Activated CD8-positive, alpha-beta memory T cell treated with anti-CD3 and anti-CD28 coated beads, Interleukin-2, amount 50 U/mL, for 4 hours (primary cell): Measurements from ENCODE around the gene WASHC1.
"Not testable (repeated sequence)": the region's sequence is repeated elsewhere in the genome, so short reads cannot be mapped to it uniquely, and the experiment has no call there.

Experiments
- DNase-seq: peaks from one replicate; pipeline ENCODE4 v3.0.0-alpha.2; 2020

Gene WASHC1, protein sequence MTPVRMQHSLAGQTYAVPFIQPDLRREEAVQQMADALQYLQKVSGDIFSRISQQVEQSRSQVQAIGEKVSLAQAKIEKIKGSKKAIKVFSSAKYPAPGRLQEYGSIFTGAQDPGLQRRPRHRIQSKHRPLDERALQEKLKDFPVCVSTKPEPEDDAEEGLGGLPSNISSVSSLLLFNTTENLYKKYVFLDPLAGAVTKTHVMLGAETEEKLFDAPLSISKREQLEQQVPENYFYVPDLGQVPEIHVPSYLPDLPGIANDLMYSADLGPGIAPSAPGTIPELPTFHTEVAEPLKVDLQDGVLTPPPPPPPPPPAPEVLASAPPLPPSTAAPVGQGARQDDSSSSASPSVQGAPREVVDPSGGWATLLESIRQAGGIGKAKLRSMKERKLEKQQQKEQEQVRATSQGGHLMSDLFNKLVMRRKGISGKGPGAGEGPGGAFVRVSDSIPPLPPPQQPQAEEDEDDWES

DNA sequence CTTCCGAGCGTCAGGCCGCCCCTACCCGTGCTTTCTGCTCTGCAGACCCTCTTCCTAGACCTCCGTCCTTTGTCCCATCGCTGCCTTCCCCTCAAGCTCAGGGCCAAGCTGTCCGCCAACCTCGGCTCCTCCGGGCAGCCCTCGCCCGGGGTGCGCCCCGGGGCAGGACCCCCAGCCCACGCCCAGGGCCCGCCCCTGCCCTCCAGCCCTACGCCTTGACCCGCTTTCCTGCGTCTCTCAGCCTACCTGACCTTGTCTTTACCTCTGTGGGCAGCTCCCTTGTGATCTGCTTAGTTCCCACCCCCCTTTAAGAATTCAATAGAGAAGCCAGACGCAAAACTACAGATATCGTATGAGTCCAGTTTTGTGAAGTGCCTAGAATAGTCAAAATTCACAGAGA, at the start of gene WASHC1:
Gene WASHC1 (minus strand): TSS at position 101 of the 400 bp plus-strand sequence. CDS start 4,457 bp downstream, outside the sequence.
- not testable (repeated sequence) for DNase-seq

DNA sequence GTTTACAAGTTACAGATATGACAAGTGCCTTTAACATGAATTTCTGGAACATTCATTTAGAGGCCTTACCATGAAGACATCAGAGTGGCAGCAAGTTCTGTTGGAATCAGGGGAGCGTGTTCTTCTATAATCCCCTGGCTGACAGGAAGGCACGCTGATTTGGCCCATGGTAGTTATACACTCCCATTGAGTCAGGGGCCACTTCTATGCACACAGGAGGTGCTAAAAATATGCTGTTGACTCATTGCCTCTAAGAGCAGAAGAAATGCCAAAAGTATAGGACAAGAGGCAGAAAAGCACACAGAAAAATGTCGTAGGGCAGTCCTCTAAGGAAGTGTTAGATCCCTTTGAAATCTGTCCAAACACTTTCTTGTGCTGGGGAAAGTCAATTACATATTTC, 49.1 kb upstream of the WASHC1 start:
- not testable (repeated sequence) for DNase-seq

DNA sequence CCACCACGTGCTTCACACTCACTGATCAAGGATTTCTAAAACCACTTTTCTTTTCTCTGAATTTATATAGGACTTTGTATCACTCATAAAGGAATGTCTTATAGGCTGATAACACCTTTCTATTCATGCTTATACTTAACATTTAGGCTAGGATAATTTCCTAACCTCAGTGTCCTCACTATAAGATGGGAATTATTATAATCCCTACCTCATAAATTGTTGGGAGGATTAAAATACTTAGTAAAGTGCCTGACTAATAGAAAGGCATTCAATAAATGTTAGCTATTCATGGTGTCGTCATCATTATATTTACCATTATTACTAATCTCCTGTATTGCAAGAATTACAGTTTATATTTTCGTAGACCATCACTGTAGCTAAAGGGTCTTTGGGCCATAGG, 47.1 kb upstream of the WASHC1 start:
- not testable (repeated sequence) for DNase-seq

DNA sequence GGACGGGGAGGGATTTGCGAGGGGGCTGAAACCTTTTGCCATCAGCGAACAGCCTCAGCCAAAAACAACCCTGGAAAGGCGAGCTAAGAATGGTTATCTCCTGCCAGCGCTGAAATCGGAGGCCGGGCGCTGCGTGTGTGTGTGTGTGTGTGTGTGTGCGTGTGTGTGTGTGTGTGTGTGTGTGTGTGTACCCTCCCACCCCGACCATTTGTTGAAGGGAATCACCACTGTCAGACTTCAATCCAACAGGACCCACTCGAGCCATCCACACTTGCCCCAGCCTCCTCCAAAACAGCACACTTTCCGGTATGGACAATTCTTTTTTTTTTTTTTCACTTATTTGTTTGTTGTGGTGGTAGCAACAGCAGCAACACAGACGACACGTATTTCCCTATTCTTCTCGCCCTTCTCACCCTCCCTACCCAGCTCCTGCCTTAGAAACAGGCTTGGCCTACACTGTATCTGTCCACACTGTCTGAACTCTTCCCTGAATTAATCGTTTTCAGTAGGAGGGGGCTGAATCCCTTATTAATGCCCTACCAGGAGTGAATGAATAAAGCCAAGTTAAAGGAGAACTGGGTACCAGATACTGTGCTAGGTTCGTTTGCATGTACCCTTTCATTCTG, 44.8 kb upstream of the WASHC1 start:
- DNase-seq: not testable (repeated sequence)

DNA sequence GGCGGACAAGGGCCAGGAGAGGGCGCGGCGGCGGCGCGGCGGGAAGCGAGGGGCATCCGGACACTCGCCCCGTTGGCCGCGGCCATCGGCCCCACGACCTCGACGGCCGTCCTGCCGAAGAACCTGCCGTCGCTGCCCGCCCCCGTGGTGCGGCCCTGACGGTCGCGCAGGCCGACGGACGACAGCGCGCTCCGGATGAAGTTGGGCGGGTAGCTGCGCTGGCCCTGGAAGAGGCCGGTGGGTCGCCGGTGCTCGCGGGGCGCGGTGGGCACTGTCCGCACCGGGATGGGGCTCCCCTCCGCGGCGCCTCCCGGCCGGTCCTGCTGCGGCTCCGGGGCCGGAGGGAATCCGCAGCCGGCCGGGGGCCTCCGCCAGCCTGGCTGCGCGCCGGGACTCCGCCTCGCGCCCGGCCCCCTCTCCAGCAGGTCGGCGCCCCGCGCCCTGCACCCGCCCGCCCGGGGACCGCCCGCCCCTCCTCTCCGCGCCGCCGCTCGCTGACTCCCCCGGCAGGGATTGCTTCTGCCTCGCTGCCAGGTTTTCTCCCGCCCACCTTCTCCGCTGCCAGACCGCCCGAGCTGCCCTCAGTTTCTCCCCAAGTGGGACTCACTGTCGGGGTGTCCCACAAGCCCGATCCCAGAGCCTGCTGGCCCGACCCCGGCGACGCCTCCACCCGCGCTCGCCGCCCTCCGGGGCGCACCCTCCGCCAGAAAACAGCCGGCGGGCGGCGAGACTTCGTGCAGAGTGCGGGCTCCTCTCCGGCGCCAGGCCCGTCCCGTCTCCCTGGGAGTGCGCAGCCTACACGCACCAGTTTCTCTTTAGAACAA, 44.0 kb upstream of the WASHC1 start:
- peak; percentile 22 for DNase-seq

GRCh38 chr9:63031-63629, 33.9 kb upstream of the WASHC1 start:
- DNase-seq: peak; percentile 39

DNA sequence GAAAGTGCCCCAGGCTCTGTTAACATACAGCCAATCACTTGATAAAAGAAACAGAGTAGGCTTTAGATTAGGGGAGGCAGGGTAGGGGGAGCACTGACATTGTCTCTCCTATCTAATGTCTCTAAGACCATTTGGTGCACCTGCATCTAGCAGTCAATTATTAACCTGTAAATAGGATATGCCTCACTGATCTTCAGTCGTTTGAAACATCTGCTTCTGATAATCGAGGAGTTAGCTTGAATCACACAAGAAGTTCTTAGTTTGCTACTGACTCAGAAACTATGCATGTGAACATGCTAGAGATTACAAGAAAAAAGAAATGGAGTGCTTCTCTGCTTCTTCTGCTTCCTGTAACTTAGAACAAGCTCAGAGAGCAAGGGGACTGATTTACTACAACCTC, 23.4 kb upstream of the WASHC1 start:
- not testable (repeated sequence) for DNase-seq

DNA sequence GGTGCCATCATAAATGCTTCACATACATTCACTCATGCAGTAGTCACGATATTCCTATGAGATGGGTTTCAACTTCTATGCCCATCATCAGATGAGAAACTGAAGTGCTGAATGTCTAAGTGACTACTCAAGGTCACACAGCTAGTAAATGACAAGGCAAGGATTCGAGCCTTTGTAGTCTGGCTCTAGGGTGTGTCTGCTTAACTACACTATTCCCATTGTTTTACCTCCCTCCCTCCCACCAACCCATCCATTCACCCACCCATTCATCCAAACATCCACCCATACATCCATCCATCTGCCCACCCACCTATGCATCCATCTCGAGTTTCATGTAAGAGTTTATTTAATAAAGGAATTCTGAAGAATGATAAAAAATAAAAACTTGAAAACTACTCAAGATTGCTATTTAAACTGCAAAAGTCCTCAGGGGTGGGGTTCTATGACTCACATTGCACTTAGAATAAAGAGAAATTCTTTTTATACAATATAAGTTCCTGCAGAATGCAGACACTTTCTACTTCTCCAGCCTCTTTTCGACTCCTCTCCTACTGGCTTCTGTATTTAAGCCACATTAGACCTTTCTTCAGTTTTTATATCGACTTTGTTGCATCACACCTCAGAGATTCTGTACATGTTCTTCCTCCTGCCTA, 19.1 kb upstream of the WASHC1 start:
- DNase-seq: not testable (repeated sequence)

- not testable (repeated sequence) for DNase-seq
These were observed 17.5 kb upstream of the WASHC1 start for GRCh38 chr9:46639-47271.

- DNase-seq: not testable (repeated sequence)
These were observed 16.9 kb upstream of the WASHC1 start for GRCh38 chr9:46164-46563.

- not testable (repeated sequence) for DNase-seq
These were observed 16.1 kb upstream of the WASHC1 start for GRCh38 chr9:45180-45878.

DNA sequence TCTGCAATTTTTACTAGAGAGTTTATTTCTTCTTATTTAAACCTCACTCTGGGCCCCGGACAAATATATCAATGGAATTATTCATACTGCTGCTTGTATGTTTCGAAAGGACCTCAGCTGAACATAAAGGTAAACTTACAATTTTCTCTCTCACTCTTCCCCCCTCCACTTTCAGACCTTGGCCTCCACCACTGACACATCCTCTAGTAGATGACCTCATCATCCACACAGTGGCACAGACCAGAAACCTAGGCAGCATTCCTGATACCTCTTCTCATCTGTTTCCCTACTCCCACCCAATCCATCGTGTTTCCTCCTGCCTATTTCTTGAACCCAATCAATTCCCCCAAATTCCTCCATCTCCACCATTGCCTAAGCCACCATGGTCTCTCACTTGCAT, 15.2 kb upstream of the WASHC1 start:
- not testable (repeated sequence) for DNase-seq

DNA sequence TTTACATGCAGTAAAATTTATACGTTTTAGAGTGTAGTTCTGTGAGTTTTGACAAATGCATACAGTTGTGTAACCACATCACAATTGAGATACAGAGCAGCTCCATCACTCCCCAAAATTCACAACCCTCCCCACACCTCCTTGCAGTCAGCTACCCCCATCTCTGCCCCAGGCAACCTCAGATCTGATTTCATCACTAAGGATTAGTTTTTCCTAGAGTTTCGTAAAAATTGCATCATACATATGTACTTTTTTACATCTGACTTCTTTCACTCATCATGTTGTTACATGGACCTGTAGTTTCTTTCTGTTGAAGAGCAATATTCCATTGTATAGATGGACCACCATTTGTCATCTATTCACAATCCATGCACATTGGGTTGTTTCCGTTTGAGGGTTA, 14.4 kb upstream of the WASHC1 start:
- not testable (repeated sequence) for DNase-seq

- not testable (repeated sequence) for DNase-seq
These were observed 13.9 kb upstream of the WASHC1 start for GRCh38 chr9:43116-43515.

DNA sequence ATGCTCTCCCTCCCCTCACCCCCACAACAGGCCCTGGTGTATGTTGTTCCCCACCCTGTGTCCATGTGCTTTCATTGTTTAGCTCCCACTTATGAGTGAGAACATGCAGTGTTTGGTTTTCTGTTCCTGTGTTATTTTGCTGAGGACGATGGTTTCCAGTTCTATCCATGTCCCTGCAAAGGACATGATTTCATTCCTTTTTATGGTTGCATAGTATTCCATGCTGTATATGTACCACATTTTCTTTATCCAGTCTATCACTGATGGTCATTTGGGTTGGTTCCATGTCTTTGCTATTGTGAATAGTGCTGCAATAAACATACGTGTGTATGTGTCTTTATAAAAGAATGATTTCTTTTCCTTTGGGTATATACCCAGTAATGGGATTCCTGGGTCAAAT, 12.6 kb upstream of the WASHC1 start:
- DNase-seq: not testable (repeated sequence)

GRCh38 chr9:41261-41676, 12.0 kb upstream of the WASHC1 start:
- not testable (repeated sequence) for DNase-seq

DNA sequence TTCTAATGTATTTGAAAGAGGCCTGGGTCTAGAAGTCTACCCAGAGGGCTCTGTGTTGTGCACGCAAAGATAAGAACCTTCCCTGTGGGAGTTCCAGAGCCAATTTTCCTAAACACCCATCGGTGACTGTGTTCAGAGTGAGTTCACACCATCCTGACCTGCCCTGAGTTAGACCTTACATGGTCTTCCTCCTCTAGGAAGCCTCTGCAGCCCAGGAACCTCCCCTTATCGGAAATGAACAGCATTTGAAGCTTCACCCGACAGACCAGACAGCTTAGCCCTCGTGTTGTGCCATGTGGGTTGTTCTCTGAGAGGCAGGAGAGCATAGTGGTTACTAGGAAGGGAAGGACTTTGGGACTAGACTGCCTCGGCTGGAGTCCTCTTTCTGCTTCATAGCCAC, 3.1 kb upstream of the WASHC1 start:
- not testable (repeated sequence) for DNase-seq

GRCh38 chr9:28775-29174, 481 bp downstream of the WASHC1 start:
- DNase-seq: not testable (repeated sequence)

GRCh38 chr9:21621-22020, 7.6 kb downstream of the WASHC1 start:
- not testable (repeated sequence) for DNase-seq

GRCh38 chr9:16875-17274, 12.4 kb downstream of the WASHC1 start:
- DNase-seq: not testable (repeated sequence)
